Effector memory CD8-positive, alpha-beta T cell (primary cell): ENCODE measurements around the gene MACROD1.

Experiments used
- ATAC-seq: fragments of 150-1000 bp; cut with Tn5 transposase; replicated peaks from 2 replicates; pipeline ENCODE4 v1.10.0; 2021; ENCODE audit warnings: mild to moderate bottlenecking, moderate library complexity
- DNase-seq, 3 experiments: peaks; one replicate each; pipeline ENCODE4 v3.0.0; 2021
- H3K27ac Mint-ChIP-seq, 2 donors: one replicate each; pipeline ENCODE4 v1.8.0; 2022; ENCODE audit warnings: mild to moderate bottlenecking in 2 of 2, mixed read lengths in 2 of 2, moderate library complexity in 2 of 2
- H3K27me3 Mint-ChIP-seq, 2 donors: one replicate each; pipeline ENCODE4 v1.8.0; 2022; ENCODE audit warnings: mixed read lengths in 2 of 2
- H3K36me3 Mint-ChIP-seq: one replicate; pipeline ENCODE4 v1.8.0; 2022; ENCODE audit warnings: mild to moderate bottlenecking, moderate library complexity, mixed read lengths; ENCODE audit not compliant: insufficient read depth
- H3K4me1 Mint-ChIP-seq, 2 donors: one replicate each; pipeline ENCODE4 v1.8.0; 2022; ENCODE audit warnings: low read depth in 2 of 2, mixed read lengths in 2 of 2
- H3K4me3 Mint-ChIP-seq, 2 donors: one replicate each; pipeline ENCODE4 v1.8.0; 2022; ENCODE audit warnings: mild to moderate bottlenecking in 2 of 2, mixed read lengths in 2 of 2, moderate library complexity in 2 of 2
- H3K9me3 Mint-ChIP-seq, 2 donors: one replicate each; pipeline ENCODE4 v1.8.0; 2022; ENCODE audit warnings: mixed read lengths in 2 of 2

The MACROD1 gene

GRCh38 chr11:64115531-64116522, 50.1 kb downstream of the MACROD1 start:
- Mint-ChIP-seq H3K4me1 (no peaks in the 10 kb centered on the region), H3K36me3 (no peaks in the 10 kb centered on the region), H3K4me3 (no peak overlapping the region), H3K27me3 (no peaks in the 10 kb centered on the region), H3K9me3 (no peaks in the 10 kb centered on the region), H3K27ac (no peak overlapping the region)
- DNase-seq (no peak), ATAC-seq (no peak)

DNA sequence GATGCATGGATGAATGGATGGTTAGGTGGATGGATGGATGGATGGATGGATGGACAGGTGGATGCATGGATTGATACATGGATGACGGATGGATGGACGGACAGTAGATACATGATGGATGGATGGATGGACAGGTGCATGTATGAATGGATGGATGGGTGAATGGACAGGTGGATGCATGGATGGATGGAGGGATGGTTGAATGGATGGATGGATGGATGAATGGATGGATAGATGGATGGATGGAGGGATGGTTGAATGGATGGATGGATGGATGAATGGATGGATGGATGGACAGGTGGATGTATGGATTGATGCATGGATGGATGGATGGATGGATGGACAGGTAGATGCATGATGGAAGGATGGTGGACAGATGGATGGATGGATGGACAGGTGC, 51.7 kb downstream of the MACROD1 start:
- Mint-ChIP-seq H3K27me3 (no peaks in the 10 kb centered on the region), H3K9me3 (no peaks in the 10 kb centered on the region), H3K27ac (no peak overlapping the region), H3K36me3 (no peaks in the 10 kb centered on the region), H3K4me3 (no peak overlapping the region), H3K4me1 (no peaks in the 10 kb centered on the region)
- DNase-seq (no peak), ATAC-seq (no peak)

DNA sequence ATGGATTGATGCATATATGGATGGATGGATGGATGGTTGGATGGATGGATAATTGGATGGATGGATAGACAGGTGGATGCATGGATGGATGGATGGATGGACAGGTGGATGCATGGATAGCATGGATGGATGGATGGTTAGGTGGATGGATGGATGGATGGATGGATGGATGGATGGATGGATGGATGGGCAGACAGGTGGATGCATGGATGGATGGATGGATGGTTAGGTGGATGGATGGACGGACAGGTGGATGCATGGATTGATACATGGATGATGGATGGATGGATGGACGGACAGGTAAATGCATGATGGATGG, 52.5 kb downstream of the MACROD1 start:
- no peak overlapping the region for H3K4me3 Mint-ChIP-seq
- no peaks in the 10 kb centered on the region for H3K27me3 Mint-ChIP-seq
- H3K4me1 Mint-ChIP-seq = no peaks in the 10 kb centered on the region
- no peaks in the 10 kb centered on the region for H3K36me3 Mint-ChIP-seq
- H3K9me3 Mint-ChIP-seq = no peaks in the 10 kb centered on the region
- DNase-seq (no peak), ATAC-seq (no peak)
- H3K27ac Mint-ChIP-seq = no peak overlapping the region

DNA sequence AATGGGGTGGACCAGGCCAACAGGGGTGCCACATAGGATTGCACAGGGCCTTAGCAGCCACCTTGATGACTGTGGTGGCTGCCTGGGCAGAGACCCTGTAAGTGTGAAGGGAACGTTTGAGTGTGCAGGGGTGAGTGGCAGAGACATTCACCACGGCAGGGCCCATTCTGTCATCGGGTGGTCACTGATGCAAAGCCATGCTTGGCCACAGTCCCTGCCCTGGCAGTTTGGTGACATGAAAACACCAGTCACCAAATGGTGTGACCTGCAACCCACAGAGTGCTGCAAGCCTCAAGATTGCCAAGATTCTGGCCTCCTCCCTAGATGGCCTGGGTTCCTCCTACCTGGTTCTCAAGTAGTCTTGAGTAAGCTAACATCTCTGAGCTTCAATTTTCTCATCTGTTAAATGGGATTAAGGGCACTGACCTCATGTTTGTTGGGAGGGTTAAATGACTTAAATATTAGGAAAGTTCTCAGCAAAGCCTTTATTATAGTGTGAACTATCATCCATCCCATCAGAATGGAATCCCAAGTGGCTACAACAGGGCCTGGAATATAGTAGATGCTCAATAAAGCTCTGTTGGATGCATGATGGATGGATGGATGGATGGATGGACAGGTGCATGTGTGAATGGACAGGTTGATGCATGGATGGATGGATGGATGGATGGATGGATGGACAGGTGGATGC, 53.0 kb downstream of the MACROD1 start:
- Mint-ChIP-seq H3K36me3 (no peaks in the 10 kb centered on the region), H3K27ac (no peak overlapping the region), H3K9me3 (no peaks in the 10 kb centered on the region), H3K4me3 (no peak overlapping the region), H3K27me3 (no peaks in the 10 kb centered on the region), H3K4me1 (no peaks in the 10 kb centered on the region)
- no peak for ATAC-seq
- no peak for DNase-seq

GRCh38 chr11:64110465-64111375, 55.2 kb downstream of the MACROD1 start:
- ATAC-seq (no peak), DNase-seq (no peak)
- no peak overlapping the region for H3K4me3 Mint-ChIP-seq
- H3K27me3 Mint-ChIP-seq = no peaks in the 10 kb centered on the region
- H3K36me3 Mint-ChIP-seq = no peaks in the 10 kb centered on the region
- no peak overlapping the region for H3K27ac Mint-ChIP-seq
- no peaks in the 10 kb centered on the region for H3K9me3 Mint-ChIP-seq
- H3K4me1 Mint-ChIP-seq = no peaks in the 10 kb centered on the region

DNA sequence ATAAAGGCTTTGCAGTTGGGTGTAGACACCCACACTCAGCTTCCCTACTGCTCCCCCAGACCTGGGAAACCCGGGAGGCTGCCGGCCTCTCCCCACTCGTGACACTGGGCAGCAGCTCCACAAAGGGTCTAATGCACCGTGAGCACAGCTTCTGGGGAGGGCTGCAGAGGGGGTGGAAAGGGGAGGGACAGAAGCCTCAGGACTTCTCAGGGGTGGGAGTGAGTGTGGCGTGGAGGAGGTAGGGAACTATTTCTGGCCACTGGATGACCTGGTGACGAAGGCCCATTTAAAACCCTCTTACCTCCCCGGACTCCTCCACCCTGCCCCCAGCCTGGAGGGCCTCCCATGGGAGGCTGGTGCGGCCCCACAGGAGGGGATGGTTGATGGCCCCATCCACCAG, 56.6 kb downstream of the MACROD1 start:
- H3K9me3 Mint-ChIP-seq = no peaks in the 10 kb centered on the region
- H3K27me3 Mint-ChIP-seq = no peaks in the 10 kb centered on the region
- no peaks in the 10 kb centered on the region for H3K36me3 Mint-ChIP-seq
- no peak overlapping the region for H3K27ac Mint-ChIP-seq
- no peaks in the 10 kb centered on the region for H3K4me1 Mint-ChIP-seq
- DNase-seq (no peak), ATAC-seq (no peak)
- H3K4me3 Mint-ChIP-seq = no peak overlapping the region

- no peak overlapping the region for H3K4me3 Mint-ChIP-seq
- H3K27ac Mint-ChIP-seq = no peak overlapping the region
- no peak for DNase-seq
- no peaks in the 10 kb centered on the region for H3K4me1 Mint-ChIP-seq
- no peak for ATAC-seq
- H3K27me3 Mint-ChIP-seq = no peaks in the 10 kb centered on the region
- H3K9me3 Mint-ChIP-seq = no peaks in the 10 kb centered on the region
- no peaks in the 10 kb centered on the region for H3K36me3 Mint-ChIP-seq
Measured at GRCh38 chr11:64107303-64107702, 58.6 kb downstream of the MACROD1 start.

GRCh38 chr11:64104632-64105031, 61.3 kb downstream of the MACROD1 start:
- Mint-ChIP-seq H3K4me3 (no peak overlapping the region), H3K27me3 (no peaks in the 10 kb centered on the region), H3K4me1 (no peaks in the 10 kb centered on the region), H3K27ac (no peak overlapping the region), H3K36me3 (no peaks in the 10 kb centered on the region), H3K9me3 (no peaks in the 10 kb centered on the region)
- ATAC-seq (no peak), DNase-seq (no peak)

- DNase-seq = no peak
- ATAC-seq = no peak
- H3K4me3 Mint-ChIP-seq = no peak overlapping the region
- no peak overlapping the region for H3K27ac Mint-ChIP-seq
- no peaks in the 10 kb centered on the region for H3K9me3 Mint-ChIP-seq
- no peaks in the 10 kb centered on the region for H3K27me3 Mint-ChIP-seq
- H3K4me1 Mint-ChIP-seq = no peaks in the 10 kb centered on the region
- no peaks in the 10 kb centered on the region for H3K36me3 Mint-ChIP-seq
Measured at GRCh38 chr11:64103277-64103985, 62.5 kb downstream of the MACROD1 start.

DNA sequence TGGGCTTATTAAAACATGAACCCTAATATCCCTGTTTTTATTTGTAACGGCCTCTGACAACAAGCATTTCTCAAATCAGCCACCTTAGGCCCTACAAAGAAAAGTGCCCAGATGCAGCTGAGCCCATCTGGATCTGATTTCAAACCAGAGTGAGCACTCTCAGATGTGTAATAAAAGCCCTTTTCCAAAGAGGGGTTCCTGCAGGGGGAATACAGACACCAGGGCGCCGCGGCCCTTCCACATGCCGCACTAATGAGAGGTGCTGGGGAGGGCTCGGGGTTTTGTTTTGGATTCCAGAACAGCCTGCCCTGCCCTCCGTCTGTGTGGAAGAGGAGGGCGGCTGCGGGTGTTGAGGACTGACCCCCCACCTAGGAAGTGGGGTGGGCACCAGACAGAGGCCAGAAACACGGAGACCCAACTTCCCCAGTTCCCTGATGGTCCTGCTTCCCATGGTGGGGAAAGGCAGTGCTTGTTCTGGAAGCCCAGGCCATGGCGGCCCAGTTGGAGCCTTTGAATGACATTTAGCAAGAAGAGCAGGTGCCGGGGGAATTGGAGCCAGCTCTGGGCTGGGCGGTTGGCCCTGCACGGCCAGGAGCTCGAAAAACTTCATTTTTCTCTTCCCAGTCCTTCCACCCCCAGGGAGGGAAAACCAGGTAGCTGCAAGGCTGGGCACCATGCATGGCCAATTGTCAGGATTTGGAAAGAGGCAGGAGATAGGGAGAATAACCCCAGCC, 63.7 kb downstream of the MACROD1 start:
- DNase-seq = no peak
- H3K27me3 Mint-ChIP-seq = no peaks in the 10 kb centered on the region
- ATAC-seq = no peak
- no peaks in the 10 kb centered on the region for H3K36me3 Mint-ChIP-seq
- H3K4me3 Mint-ChIP-seq = no peak overlapping the region
- H3K4me1 Mint-ChIP-seq = peaks cover 0 to 5% of the 10 kb centered on the region in 2 donors
- no peak overlapping the region for H3K27ac Mint-ChIP-seq
- no peaks in the 10 kb centered on the region for H3K9me3 Mint-ChIP-seq

GRCh38 chr11:64101461-64101860, 64.5 kb downstream of the MACROD1 start:
- DNase-seq (no peak), ATAC-seq (no peak)
- H3K27ac Mint-ChIP-seq = no peak overlapping the region
- H3K4me3 Mint-ChIP-seq = no peak overlapping the region
- peaks cover 0 to 5% of the 10 kb centered on the region in 2 donors for H3K4me1 Mint-ChIP-seq
- H3K27me3 Mint-ChIP-seq = no peaks in the 10 kb centered on the region
- H3K36me3 Mint-ChIP-seq = no peaks in the 10 kb centered on the region
- no peaks in the 10 kb centered on the region for H3K9me3 Mint-ChIP-seq

- peaks cover 0 to 5% of the 10 kb centered on the region in 2 donors for H3K4me1 Mint-ChIP-seq
- H3K27ac Mint-ChIP-seq = no peak overlapping the region
- no peaks in the 10 kb centered on the region for H3K36me3 Mint-ChIP-seq
- ATAC-seq = no peak
- no peak for DNase-seq
- H3K27me3 Mint-ChIP-seq = no peaks in the 10 kb centered on the region
- no peak overlapping the region for H3K4me3 Mint-ChIP-seq
- no peaks in the 10 kb centered on the region for H3K9me3 Mint-ChIP-seq
Measured at GRCh38 chr11:64100782-64101353, 65.0 kb downstream of the MACROD1 start.
